Stimulated activated CD8-positive, alpha-beta memory T cell treated with anti-CD3 and anti-CD28 coated beads, Interleukin-7, amount 100 ng/mL, for 1 hour (primary cell): Measurements from ENCODE around the gene ATP8B4.

Experiments
- DNase-seq, 2 donors: peaks; one replicate each; pipeline ENCODE4 v3.0.0-alpha.2; 2020; ENCODE audit warnings: low read depth in 2 of 2

ATP8B4 gene

DNA sequence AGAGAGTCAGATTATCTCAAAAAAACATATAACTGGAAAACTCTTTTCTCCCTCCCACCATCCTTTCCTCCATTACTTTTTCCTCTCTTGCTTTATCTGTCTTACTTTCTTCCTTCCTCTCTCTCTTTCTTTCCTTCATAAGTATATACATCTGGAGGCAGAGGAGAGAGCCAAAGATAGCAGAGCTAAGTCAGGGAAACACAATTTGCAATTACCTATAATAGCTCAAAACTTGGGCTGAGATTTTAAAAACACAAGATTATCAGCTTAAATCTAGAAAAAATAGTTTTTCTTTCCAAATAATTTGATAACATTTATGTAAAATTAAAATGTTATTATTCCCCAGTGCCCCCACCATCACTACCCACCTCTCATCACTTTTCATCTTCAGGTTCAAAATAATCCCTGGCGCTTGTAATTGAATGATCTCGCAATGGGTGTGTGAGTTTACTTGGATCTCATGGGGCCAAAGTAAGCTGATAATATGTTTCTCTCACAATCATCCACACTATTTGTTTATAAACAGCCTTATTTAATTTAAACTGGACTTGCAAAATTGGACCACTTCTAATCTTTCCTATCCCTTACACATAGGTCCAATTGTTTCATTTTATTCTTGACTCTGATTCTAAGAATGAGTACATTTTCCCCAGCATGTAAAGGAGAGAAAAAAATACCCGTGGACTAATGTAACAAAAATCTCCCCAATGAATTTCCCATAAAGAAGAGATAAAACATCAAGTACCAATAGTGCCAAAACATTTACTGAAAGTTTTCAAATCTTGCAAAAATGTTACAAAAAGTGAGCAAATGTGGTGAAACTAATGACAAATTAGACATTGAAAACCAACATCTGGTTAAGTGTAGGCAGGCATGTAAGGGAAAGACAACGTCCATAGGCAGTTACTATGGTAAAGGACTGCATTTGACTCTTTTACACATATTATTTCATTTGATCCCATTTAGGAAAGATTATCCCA, 261.2 kb downstream of the ATP8B4 start:
- DNase-seq, result no peak

DNA sequence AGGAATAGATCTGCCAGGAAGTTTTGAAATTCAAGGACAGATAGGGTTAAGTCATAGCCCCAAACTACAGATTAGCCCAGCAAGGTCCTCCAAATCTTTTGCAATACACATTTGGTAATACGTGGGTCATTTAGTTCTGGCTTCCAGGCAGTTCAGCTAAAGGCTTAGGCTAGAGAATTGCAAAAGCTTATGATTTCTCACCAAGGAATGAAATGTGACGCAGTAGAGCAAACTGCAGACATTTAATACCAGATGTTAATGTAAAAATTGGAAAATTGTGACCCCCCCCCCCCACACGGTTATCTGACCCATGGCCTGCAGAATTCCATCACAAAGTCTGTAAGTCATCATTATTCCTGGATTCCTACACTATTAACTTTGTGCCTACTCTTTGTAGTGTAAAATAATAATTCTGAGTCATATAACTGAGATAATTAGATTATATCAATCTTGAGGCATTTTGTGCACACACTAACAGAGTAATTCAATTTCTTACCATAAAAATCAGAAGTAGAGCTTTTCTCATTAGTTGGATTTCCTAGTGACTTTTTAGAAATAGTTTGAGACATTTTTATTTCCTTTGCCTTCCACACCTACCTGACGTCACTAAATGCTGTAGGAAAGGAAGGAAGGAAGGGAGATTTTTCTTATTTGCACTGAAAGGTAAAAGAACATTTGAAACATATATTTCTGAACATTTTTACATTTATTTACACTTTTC, 263.0 kb downstream of the ATP8B4 start:
- DNase-seq, result no peak

- DNase-seq, result no peak
Observed at GRCh38 chr15:49852756-49853155, 266.3 kb downstream of the ATP8B4 start.

DNA sequence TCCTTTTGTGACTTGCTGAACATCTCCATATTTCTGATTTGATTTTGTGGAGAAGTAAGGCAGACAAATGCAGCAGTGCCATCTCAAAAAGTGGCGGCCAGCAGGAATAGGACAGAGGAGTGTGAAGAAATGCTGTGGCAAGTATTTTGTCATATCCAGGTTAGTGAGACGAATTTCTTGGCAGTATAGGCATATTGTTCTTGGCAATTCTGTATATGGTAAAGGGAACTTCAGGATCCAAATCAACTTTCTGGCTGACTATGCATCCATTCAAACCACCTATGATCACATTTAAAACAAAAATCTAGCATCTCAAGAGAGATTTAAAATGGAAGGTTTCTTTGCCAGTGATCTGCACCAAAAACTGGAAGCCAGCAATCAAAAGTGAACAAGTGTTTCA, 270.2 kb downstream of the ATP8B4 start:
- no peak for DNase-seq

DNA sequence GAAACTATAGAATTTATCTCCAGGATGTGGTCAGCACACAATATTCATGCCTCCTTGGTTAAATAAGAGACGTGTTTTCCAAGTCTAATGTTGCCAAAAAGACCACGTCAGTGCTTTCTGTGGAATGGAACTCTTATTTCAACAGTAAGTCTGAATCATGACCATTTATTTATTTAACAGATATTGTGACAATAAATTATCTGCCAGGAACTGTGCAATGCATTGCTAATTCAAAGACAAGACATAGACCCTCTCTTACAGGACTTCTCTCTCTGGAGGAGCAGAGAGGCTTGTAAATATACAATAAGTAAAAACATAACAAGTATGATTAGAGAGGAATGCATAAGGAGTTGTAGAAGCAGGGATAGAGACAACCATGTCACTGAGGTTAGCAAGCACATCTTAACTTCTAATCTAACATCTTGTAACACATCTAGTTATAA, 270.7 kb downstream of the ATP8B4 start:
- DNase-seq, result no peak

GRCh38 chr15:49847423-49848281, 271.4 kb downstream of the ATP8B4 start:
- DNase-seq, result no peak

GRCh38 chr15:49844390-49844789, 274.6 kb downstream of the ATP8B4 start:
- no peak for DNase-seq

GRCh38 chr15:49843725-49844124, 275.3 kb downstream of the ATP8B4 start:
- no peak for DNase-seq

DNA sequence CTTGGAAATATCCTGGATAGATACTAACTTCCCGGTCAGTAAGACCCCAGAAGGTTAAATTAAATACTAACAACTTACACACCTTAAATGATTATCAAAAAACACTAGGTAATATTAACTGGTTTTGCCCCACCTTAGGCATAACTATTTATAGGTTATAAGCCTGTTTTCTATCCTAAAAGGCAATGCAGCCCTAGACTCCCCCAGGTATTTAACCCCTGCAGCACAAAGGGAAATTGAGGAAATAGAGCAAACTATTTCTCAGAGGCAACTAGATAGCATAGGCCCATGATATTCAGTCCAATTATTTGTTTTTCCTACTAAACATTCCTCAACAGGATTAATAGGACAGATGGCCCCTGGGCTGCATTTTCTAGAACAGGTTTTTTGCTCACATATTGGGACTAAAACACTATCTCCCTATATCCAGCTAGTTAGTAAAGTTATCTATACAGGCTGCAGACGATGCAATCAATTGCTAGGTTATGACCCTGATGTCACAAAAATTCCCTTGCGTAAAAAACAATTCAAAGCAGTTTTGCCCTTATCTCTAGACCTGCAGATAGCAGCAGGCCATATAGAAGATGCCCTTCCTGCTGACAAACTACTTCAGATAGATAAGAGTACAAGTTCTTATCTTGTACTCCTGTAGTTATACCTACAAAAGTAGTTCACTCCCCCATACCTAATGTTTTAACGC, 276.9 kb downstream of the ATP8B4 start:
- DNase-seq, result no peak

DNA sequence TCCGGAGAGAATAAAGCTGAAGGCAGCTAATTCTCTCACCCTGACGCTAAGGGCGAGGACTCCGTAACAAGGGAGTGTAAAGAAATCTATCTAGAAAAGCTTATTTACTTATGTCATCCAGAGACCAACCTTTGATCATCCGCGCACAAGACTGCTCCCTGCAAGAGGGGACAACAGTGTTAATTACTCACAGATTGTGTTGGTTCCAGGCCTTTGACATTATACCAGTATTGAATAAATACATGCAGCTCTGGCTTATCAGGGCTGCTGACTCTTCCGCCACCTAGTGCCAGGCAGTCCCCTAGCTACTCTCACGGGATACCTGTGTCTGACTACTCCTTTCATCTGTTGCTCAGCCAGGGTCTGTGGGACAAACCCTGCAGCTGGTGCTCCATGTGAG, 286.5 kb downstream of the ATP8B4 start:
- DNase-seq, result no peak

GRCh38 chr15:49831206-49831965, 287.6 kb downstream of the ATP8B4 start:
- DNase-seq, result no peak

- no peak for DNase-seq
Observed at GRCh38 chr15:49830391-49830790, 288.6 kb downstream of the ATP8B4 start.

DNA sequence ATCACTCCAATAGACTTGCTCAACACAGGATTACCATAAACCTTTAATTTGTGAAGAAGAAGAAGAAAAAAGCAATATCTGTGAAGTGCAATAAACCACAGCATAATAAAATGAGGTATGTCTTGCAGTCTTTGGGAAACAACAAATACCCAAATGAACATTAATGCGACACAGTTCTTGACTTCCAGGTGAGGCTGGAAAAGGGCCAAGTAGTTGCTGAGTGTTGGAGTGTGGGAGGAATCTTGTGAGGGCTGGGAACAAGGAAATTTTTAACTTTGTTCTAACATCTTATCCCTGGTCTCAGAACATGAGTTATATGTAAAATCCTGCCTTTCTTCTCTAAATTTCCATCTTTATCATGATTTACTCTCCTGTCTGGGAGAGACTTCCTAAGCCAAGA, 291.7 kb downstream of the ATP8B4 start:
- DNase-seq, result no peak

- DNase-seq, result no peak
Observed at GRCh38 chr15:49826640-49827234, 292.3 kb downstream of the ATP8B4 start.

- no peak for DNase-seq
Observed at GRCh38 chr15:49824775-49825099, 294.3 kb downstream of the ATP8B4 start.

DNA sequence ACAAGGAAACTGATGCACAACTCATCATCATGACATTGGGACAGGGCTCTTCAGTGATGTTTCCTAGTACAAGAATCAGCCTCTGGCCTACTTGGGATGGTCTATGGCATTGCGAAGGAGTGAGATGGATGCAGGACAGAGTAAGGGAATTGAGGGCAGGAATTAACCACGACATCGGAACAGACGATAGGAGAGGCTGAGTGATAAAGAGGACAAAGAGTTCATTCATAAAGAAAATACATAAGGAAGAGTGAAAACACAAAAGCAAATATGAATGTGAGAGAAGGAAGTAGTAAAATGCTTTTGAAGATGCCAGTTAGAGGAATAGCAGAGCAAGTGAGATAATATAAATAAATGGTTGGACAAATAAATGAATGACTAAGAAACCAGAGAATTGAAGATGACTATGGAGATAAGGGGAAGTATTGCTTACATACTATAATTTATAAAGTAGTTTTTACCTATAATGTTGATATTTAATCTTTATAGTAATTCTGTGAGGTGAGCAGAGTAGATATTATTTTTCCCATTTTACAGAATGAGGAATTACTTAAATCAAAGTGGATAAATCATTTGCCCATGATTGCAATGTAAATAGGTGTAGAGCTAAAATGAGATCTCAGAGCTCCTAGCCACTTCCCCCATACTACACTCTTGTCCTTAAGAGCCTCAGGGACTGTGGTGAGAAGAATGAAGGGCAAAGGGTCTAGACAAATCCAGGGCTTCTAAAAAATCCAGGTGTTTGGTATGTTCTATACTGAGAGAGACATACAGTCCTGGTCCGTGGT, 294.9 kb downstream of the ATP8B4 start:
- no peak for DNase-seq

DNA sequence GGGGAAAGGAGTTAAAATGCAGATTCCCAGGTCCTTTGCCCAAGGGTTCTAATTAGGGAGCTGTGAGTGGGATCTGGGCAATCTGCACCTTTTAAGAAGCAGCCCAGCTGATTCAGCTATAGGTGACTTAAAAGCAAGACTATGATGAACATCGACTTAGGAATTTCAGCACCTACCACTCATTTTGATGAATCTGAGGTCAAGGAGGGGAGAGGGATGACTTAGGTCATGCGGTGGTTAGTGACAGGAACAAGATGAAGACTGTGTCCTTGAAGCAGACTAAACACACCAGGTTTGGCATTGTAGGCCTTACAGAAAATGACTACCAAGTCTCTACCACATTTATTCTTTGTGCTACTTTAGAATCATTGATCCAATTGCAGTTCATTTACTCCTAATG, 301.9 kb downstream of the ATP8B4 start:
- DNase-seq, result no peak

- DNase-seq, result no peak
Observed at GRCh38 chr15:49815950-49816349, 303.1 kb downstream of the ATP8B4 start.

DNA sequence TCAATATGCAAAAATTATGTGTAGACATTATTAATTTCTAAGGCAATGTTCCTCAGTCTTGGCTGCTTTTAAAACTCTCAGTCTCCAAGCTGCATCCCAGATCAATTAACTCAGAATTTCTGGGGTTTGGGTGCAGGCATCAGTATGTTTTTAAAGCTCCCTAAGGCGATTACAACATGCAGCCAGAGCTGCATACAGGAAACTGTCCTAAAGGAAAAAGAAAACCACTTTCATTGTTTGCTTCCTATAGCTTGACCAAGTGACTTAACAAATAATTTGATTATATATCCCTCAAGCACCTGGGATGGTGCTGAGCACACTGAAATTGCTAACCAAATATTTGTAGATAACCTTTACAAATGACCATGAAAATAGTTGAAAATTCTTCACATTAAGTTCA, 303.5 kb downstream of the ATP8B4 start:
- no peak for DNase-seq

DNA sequence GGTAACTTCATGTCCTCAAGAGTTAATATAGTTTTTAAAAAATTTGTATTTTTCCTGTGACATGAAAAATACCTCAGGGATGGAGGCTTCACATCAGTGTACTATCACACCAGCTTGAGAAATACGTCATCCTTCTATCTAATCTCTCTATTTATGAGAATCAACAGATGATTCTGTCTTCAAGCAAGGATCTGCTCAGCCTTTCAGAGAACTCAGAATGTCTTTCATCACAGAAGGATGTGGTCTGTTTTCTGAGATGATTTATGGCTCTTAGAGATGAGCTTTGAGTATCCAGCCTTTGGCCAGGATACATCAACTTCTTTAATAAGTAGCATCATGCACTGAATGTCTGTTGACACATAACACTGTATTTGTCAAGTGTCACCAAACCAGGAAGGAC, 304.3 kb downstream of the ATP8B4 start:
- no peak for DNase-seq
